Measurements from ENCODE around the gene NT5C. TPM values are rescaled to one million over a fixed set of nuclear protein-coding genes. Genes with fewer than 3 reads are reported as not detected.
A peak's percentile ranks its signal among the peaks of the same experiment; 100 is the strongest.

Gene NT5C
- total RNA-seq, 2 donors from 2014 or later, result 76.9 to 87.9 TPM

GRCh38 chr17:75124041-75124818 is 7.3 kb downstream of the NT5C start:
- Mint-ChIP-seq H3K9me3 (no peaks in the 10 kb centered on the region), H3K36me3 (no peaks in the 10 kb centered on the region), H3K27me3 (no peaks in the 10 kb centered on the region), H3K27ac (peak overlapping the region; percentile 84 to 88), H3K4me1 (ENCODE audit: low read depth in 2 of 2) (peaks cover 21 to 29% of the 10 kb centered on the region in 2 donors), H3K4me3 (peak overlapping the region; percentile 34)
- ATAC-seq, result peak; percentile 84 to 86
- peak; percentile 77 for DNase-seq (ENCODE audit: low spot score)

DNA sequence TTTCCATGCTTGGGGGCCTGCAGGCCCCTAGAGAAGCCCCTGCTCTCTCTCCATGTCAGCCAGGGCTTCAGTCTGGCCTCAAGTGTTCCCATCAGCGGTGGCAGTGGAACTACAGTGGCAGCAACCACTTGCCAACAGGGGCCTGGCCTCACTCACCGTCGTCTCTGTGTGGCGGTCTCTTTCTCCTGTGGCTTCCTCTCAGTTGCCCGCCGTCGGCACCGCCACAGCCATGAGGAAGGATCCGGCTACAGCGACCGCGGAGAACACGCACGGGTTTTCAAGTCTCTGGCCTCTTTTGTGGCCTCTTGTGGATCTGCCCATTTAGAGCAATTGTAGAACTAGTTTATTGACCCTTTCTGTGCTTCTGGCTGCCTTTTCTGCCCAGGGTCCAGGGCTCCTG is 13.2 kb downstream of the NT5C start:
- peak overlapping the region in 1 of 2 donors; percentile 49 for H3K27ac Mint-ChIP-seq
- no peak overlapping the region for H3K4me3 Mint-ChIP-seq

GRCh38 chr17:75116737-75117136 is 14.8 kb downstream of the NT5C start:
- H3K27me3 Mint-ChIP-seq, result no peaks in the 10 kb centered on the region
- H3K4me3 Mint-ChIP-seq, result no peak overlapping the region
- no peak overlapping the region for H3K27ac Mint-ChIP-seq
- no peak for ATAC-seq
- peaks cover 20 to 31% of the 10 kb centered on the region in 2 donors for H3K4me1 Mint-ChIP-seq (ENCODE audit: low read depth in 2 of 2)
- DNase-seq (ENCODE audit: low spot score), result no peak
- no peaks in the 10 kb centered on the region for H3K36me3 Mint-ChIP-seq
- no peaks in the 10 kb centered on the region for H3K9me3 Mint-ChIP-seq

More for the DNA sequence above, 13.2 kb downstream of the NT5C start:
- ATAC-seq, result no peak
- no peak for DNase-seq (ENCODE audit: low spot score)
- Mint-ChIP-seq H3K9me3 (no peaks in the 10 kb centered on the region), H3K27me3 (no peaks in the 10 kb centered on the region), H3K4me1 (ENCODE audit: low read depth in 2 of 2) (peaks cover 15 to 26% of the 10 kb centered on the region in 2 donors), H3K36me3 (no peaks in the 10 kb centered on the region)

DNA sequence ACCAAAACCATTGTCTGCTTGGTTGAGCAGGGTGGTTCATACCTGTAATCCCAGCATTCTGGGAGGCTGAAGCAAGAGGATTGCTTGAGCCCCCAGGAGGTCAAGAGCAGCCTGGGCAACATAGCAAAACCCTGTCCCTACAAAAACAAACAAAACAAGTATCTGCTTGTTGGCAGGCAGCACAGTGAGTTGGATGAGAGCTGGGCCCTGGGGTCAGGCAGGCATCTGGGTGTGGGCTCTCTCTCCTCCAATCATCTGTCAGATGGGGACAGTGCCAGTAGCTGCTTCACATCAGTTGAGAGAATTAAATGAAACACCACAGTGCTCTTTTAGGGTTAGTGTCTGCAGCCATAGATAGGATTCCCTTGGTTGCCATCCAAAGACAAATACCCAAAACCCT is 16.0 kb downstream of the NT5C start:
- Mint-ChIP-seq H3K27ac (peak overlapping the region; percentile 87 to 98), H3K9me3 (no peaks in the 10 kb centered on the region), H3K4me3 (no peak overlapping the region), H3K27me3 (no peaks in the 10 kb centered on the region), H3K36me3 (no peaks in the 10 kb centered on the region), H3K4me1 (ENCODE audit: low read depth in 2 of 2) (peaks cover 25 to 32% of the 10 kb centered on the region in 2 donors)
- ATAC-seq, result no peak
- DNase-seq (ENCODE audit: low spot score), result no peak

DNA sequence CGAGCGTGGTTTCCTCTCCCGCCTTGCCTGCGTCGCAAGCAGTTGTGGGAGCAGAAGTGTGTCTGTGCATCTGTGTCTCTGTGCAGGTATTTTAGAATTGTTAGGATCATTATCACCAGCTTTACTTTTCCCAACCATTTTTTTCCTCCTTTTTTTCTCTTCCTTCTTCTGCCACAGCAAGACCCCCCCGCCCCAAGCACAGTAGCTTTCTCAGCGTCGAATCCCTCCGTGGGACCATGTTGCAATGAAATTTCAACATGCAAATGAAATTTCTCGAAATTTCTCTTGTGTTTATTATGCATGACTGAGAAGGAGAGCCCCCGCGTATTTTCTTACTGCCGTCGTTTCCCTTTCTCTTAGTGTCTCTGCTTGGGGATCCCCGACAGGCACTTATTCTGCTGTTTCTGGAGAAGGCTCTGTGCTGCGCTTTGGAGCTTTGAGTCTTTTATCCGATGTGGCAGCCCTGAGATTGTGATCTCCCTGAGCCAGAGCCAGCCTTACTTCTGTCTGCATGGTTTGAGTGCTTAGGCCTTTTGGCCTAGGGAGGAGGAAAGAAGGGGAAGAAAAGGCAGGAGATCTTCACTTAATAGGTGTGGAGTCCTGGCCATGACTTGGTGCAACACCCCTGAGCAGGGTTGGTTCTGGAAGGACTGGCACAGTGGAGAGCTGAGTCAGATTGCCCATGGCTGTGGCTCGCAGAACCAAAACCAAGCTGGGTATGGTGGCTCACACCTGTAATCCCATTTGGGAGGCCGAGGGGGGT is 16.8 kb downstream of the NT5C start:
- no peaks in the 10 kb centered on the region for H3K9me3 Mint-ChIP-seq
- H3K27me3 Mint-ChIP-seq, result no peaks in the 10 kb centered on the region
- peak in 1 of 2 donors; percentile 64 for ATAC-seq
- peak overlapping the region; percentile 92 for H3K4me3 Mint-ChIP-seq
- DNase-seq (ENCODE audit: low spot score), result peak; percentile 60
- peak overlapping the region; percentile 87 to 98 for H3K27ac Mint-ChIP-seq
- H3K36me3 Mint-ChIP-seq, result no peaks in the 10 kb centered on the region
- peaks cover 29 to 34% of the 10 kb centered on the region in 2 donors for H3K4me1 Mint-ChIP-seq (ENCODE audit: low read depth in 2 of 2)

DNA sequence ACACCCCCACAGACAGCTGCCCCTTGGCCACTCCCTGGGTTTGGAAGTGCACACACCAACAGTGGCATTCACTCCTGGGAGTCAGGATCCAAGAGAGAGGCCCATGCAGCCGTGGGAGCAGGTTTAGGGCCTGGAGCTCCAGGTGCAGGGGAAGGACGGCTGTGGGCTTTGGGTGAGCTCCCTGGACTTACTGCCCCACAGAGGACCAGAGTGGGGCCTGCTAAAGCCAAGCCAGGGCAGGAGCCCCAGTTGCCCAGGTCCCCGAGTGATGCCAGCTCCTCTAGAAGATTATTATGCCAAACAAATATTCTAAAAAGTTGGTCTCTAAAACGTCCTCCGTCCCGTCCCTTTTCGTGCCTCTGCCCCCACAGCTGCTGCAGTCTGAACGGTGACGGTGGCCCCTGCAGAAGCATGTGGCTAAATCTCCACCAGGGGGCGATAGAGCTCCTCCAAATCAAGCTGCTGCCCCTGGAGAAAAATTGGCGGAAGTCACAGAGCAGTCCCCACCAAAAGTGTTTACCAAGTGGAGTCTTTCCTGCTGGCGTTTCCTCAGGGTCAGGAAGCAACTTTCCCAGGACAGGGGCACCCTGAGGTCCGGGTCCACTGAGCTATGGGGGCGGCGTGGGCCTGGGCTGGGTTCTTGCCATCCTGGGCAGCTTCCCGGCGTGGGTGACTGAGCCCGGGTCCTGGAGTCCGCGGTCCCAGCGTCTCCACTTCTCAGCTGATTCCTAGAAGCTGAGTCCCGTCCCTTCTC is 17.6 kb downstream of the NT5C start:
- H3K4me1 Mint-ChIP-seq (ENCODE audit: low read depth in 2 of 2), result peaks cover 31 to 33% of the 10 kb centered on the region in 2 donors
- H3K9me3 Mint-ChIP-seq, result no peaks in the 10 kb centered on the region

GRCh38 chr17:75111777-75112335 is 19.7 kb downstream of the NT5C start:
- Mint-ChIP-seq H3K36me3 (no peaks in the 10 kb centered on the region), H3K9me3 (no peaks in the 10 kb centered on the region), H3K4me1 (ENCODE audit: low read depth in 2 of 2) (peaks cover 35 to 39% of the 10 kb centered on the region in 2 donors), H3K4me3 (peak overlapping the region; percentile 1), H3K27me3 (no peaks in the 10 kb centered on the region), H3K27ac (peak overlapping the region in 1 of 2 donors; percentile 16)
- ATAC-seq (no peak), DNase-seq (ENCODE audit: low spot score) (no peak)

More for the DNA sequence above, 17.6 kb downstream of the NT5C start:
- H3K27me3 Mint-ChIP-seq, result no peaks in the 10 kb centered on the region
- DNase-seq (ENCODE audit: low spot score) (peak; percentile 91), ATAC-seq (peak; percentile 70 to 84)
- H3K36me3 Mint-ChIP-seq, result no peaks in the 10 kb centered on the region
- H3K4me3 Mint-ChIP-seq, result peak overlapping the region; percentile 92
- peak overlapping the region; percentile 87 to 98 for H3K27ac Mint-ChIP-seq

DNA sequence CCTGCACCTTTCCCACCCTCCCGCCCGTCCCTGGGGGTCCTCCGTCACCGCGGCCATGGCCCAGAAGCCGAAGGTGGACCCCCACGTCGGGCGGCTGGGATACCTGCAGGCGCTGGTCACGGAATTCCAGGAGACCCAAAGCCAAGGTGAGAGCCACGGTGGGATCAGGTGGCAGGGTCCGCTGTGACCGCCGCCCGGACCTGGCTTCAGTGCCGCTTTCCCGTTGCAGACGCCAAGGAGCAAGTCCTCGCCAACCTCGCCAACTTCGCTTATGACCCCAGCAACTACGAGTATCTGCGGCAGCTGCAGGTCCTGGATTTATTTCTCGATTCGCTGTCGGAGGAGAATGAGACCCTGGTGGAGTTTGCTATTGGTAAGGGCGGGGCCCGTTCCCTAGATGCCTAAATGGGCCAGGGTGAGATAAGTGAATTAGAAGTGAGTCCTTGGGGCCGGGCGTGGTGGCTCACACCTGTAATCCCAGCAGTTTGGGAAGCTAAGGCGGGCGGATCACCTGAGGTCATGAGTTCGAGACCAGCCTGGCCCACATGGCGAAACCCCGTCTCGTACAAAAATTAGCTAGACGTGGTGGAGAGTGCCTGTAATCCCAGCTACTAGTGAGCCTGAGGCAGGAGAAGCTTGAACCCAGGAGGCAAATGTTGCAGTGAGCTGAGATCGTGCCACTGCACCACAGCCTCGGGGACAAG is 21.2 kb downstream of the NT5C start:
- Mint-ChIP-seq H3K4me3 (peak overlapping the region; percentile 86), H3K4me1 (ENCODE audit: low read depth in 2 of 2) (peaks cover 35 to 39% of the 10 kb centered on the region in 2 donors), H3K27ac (peak overlapping the region; percentile 39 to 53), H3K27me3 (no peaks in the 10 kb centered on the region), H3K36me3 (no peaks in the 10 kb centered on the region), H3K9me3 (no peaks in the 10 kb centered on the region)
- ATAC-seq (no peak), DNase-seq (ENCODE audit: low spot score) (peak; percentile 54)

DNA sequence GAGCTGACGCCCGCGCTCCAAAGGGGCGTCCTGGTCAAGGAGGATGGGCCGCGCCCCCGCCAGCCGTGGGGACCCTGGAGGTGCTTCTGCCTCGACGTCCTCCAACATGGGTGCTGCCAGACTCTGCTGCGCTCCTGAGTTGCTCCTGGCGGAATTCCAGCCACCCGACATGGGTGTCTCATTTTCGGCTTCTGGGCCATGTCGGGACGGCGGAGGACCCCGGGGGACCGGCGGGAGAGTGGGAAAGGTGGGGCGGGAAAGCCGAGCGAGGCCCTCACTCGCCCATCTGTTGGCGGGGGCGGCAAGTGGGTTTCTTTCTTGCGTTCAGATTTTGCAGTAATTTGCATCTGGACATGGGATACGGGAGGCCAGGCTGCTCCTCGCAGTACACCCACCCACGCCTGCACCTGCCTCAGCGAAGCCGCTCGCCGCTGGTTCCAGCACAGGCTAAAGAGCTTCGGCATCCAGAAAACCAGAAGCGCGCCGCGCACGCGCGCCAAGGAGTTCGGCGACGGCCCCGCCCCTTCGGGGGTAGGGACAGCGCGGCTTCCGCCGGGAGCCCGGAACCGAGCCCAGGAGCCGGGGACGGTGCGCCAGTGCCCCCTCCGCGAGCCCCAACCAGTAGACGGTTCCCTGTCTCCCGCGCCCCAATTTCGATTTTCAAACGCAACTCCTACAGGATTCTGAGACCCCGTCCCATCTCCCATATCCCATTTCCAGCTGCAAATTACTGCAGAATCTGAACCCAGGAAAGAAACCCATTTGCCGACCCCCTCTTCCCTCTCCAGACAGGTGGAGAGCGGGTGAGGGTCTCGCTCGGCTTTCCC is 21.9 kb downstream of the NT5C start, which contains the start of gene ARMC7:
Gene ARMC7, plus strand, starts transcription at position 563 of the 827 bp plus-strand sequence. CDS start 320 bp downstream, outside the sequence.
- H3K4me1 Mint-ChIP-seq (ENCODE audit: low read depth in 2 of 2), result peaks cover 30 to 33% of the 10 kb centered on the region in 2 donors
- DNase-seq (ENCODE audit: low spot score) (peak; percentile 94), ATAC-seq (peak; percentile 91 to 92)
- H3K27me3 Mint-ChIP-seq, result no peaks in the 10 kb centered on the region
- no peaks in the 10 kb centered on the region for H3K36me3 Mint-ChIP-seq
- H3K4me3 Mint-ChIP-seq, result peak within 1 kb of the TSS; percentile 86
- no peaks in the 10 kb centered on the region for H3K9me3 Mint-ChIP-seq
- H3K27ac Mint-ChIP-seq, result peak within 1 kb of the TSS; percentile 39 to 53

DNA sequence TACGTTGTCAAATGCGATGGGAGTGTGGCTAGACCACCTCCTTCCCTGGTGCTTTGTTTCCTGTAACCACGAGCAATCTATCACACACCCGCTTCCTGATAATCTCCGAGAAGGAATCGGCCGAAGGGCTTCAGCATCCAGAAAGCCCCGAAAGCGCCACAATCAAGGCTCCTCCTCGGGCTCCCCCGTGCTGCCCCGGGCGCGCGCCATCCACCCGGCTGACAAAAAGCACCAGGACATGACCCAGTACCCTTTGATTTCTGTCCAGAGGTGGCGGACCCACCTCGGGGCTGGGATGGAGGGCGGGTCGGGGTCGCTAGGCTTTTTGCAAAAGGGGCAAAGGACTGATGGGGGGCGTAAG is 22.5 kb downstream of the NT5C start:
- Mint-ChIP-seq H3K36me3 (no peaks in the 10 kb centered on the region), H3K27me3 (no peaks in the 10 kb centered on the region), H3K27ac (no peak overlapping the region), H3K9me3 (no peaks in the 10 kb centered on the region), H3K4me3 (peak overlapping the region; percentile 86), H3K4me1 (ENCODE audit: low read depth in 2 of 2) (peaks cover 25 to 28% of the 10 kb centered on the region in 2 donors)
- ATAC-seq (no peak), DNase-seq (ENCODE audit: low spot score) (no peak)

- DNase-seq (ENCODE audit: low spot score), result no peak
- peak overlapping the region; percentile 86 for H3K4me3 Mint-ChIP-seq
- H3K27me3 Mint-ChIP-seq, result no peaks in the 10 kb centered on the region
- ATAC-seq, result no peak
- H3K9me3 Mint-ChIP-seq, result no peaks in the 10 kb centered on the region
- H3K4me1 Mint-ChIP-seq (ENCODE audit: low read depth in 2 of 2), result peaks cover 20 to 24% of the 10 kb centered on the region in 2 donors
- H3K27ac Mint-ChIP-seq, result no peak overlapping the region
- H3K36me3 Mint-ChIP-seq, result no peaks in the 10 kb centered on the region
Measured at GRCh38 chr17:75108193-75108592, 23.3 kb downstream of the NT5C start.
